Liver (tissue), 9 donors: Measurements from ENCODE around the gene AGBL4. TPM values are rescaled to one million over a fixed set of nuclear protein-coding genes. Genes with fewer than 3 reads are reported as not detected.

ENCODE experiments used
- DNase-seq: peaks from one replicate; pipeline ENCODE4 v3.0.0-alpha.2; 2017; ENCODE audit warnings: low spot score
- H3K27ac ChIP-seq, 2 donors: one replicate each; pipeline ENCODE4 v1.7.0; 2013; ENCODE audit warnings: inconsistent platforms in 2 of 2, low read length in 2 of 2, control low read depth in 1 of 2, low read depth in 1 of 2, mild to moderate bottlenecking in 1 of 2
- H3K27me3 ChIP-seq, 4 donors: one replicate each; pipeline versions ENCODE4 v1.6.1 to v1.7.0; 2013; ENCODE audit warnings: low read length in 3 of 4, inconsistent platforms in 1 of 4, mild to moderate bottlenecking in 1 of 4, moderate library complexity in 1 of 4; ENCODE audit not compliant: control insufficient read depth in 4 of 4, insufficient read depth in 4 of 4
- H3K36me3 ChIP-seq, 4 donors: one replicate each; pipeline versions ENCODE4 v1.6.1 to v1.7.0; 2013; ENCODE audit warnings: low read length in 3 of 4, mild to moderate bottlenecking in 3 of 4, low read depth in 1 of 4, moderate library complexity in 1 of 4; ENCODE audit not compliant: control insufficient read depth in 4 of 4, insufficient read depth in 3 of 4
- H3K4me1 ChIP-seq, 4 donors: one replicate each; pipeline versions ENCODE4 v1.6.1 to v1.7.0; 2013; ENCODE audit warnings: low read length in 3 of 4, mild to moderate bottlenecking in 3 of 4, moderate library complexity in 1 of 4; ENCODE audit not compliant: control insufficient read depth in 4 of 4, insufficient read depth in 4 of 4
- H3K4me3 ChIP-seq, 3 donors: one replicate each; pipeline versions ENCODE4 v1.6.1 to v1.7.0; 2013; ENCODE audit warnings: low read length in 3 of 3, control low read depth in 1 of 3, low read depth in 1 of 3, mild to moderate bottlenecking in 1 of 3
- H3K9ac ChIP-seq, 2 donors: one replicate each; pipeline ENCODE4 v1.7.0; 2013; ENCODE audit warnings: low read length in 2 of 2, mild to moderate bottlenecking in 2 of 2, moderate library complexity in 2 of 2, control low read depth in 1 of 2, low read depth in 1 of 2
- H3K9me3 ChIP-seq, 4 donors: one replicate each; pipeline versions ENCODE4 v1.6.1 to v1.7.0; 2013; ENCODE audit warnings: low read length in 3 of 4; ENCODE audit not compliant: control insufficient read depth in 4 of 4
- EGR1 ChIP-seq, 2 donors: IDR thresholded peaks; 2 replicates each; pipeline ENCODE4 v1.6.1; 2016 to 2018; ENCODE audit warnings: antibody characterized with exemption in 2 of 2, low read depth in 2 of 2
- GABPA ChIP-seq, 2 donors: IDR thresholded peaks in 1 of 2; conservative IDR thresholded peaks in 1 of 2; 2 replicates each; pipeline ENCODE4 v1.6.1; 2016; ENCODE audit warnings: antibody characterized with exemption in 2 of 2, mild to moderate bottlenecking in 1 of 2, moderate library complexity in 1 of 2
- HNF4A ChIP-seq, 2 donors: conservative IDR thresholded peaks; 2 replicates each; pipeline ENCODE4 v1.6.1; 2016; ENCODE audit warnings: antibody characterized with exemption in 2 of 2, mild to moderate bottlenecking in 2 of 2
- HNF4G ChIP-seq: IDR thresholded peaks from 2 replicates; pipeline ENCODE4 v1.6.1; 2016; ENCODE audit warnings: antibody characterized with exemption
- JUND ChIP-seq, 2 donors: IDR thresholded peaks; 2 replicates each; pipeline ENCODE4 v1.6.1; 2016; ENCODE audit warnings: antibody characterized with exemption in 2 of 2
- RAD21 ChIP-seq, 2 donors: IDR thresholded peaks; 2 replicates each; pipeline ENCODE4 v1.6.1; 2016; ENCODE audit warnings: antibody characterized with exemption in 2 of 2, mild to moderate bottlenecking in 2 of 2
- RXRA ChIP-seq, 2 donors: IDR thresholded peaks; 2 replicates each; pipeline ENCODE4 v1.6.1; 2017 to 2018; ENCODE audit warnings: antibody characterized with exemption in 2 of 2, mild to moderate bottlenecking in 1 of 2
- SP1 ChIP-seq: IDR thresholded peaks from 2 replicates; pipeline ENCODE4 v1.6.1; 2018; ENCODE audit warnings: antibody characterized with exemption, mild to moderate bottlenecking
- TAF1 ChIP-seq: conservative IDR thresholded peaks from 2 replicates; pipeline ENCODE4 v1.6.1; 2016; ENCODE audit warnings: antibody characterized with exemption, mild to moderate bottlenecking
- ZBTB33 ChIP-seq: IDR thresholded peaks from 2 replicates; pipeline ENCODE4 v1.6.1; 2016; ENCODE audit warnings: antibody characterized with exemption
- WGBS: extraction: QIAGEN DNeasy Blood & Tissue Kit; methylation state at CpG from one replicate; pipeline ENCODE4 v1.1.7; 2013; 5-methylcytosine and 5-hydroxymethylcytosine counted together
- polyA plus RNA-seq, 2 donors: library from polyadenylated mRNA; stranded (reverse) in 1 of 2; unstranded in 1 of 2; fragments of 200-250 nt in 1 of 2; fragments of >200 nt in 1 of 2; fragmentation: Nextera tagmentation in 1 of 2; extraction: Ambion mirVana in 1 of 2; gene quantifications; one replicate each; pipeline versions ENCODE4 v1.2.1 to v1.2.3, GENCODE V29; 2013 to 2015
- total RNA-seq, 2 donors: library from RNA; depleted of rRNA; stranded (reverse); fragments of >200 nt; gene quantifications; one replicate each; pipeline ENCODE4 v1.2.3, GENCODE V29; 2014
- TF ChIP-seq, protein P1 (sequence below): IDR thresholded peaks from 2 replicates; pipeline ENCODE4 v1.6.1; 2016; ENCODE audit warnings: antibody characterized with exemption, mild to moderate bottlenecking
- TF ChIP-seq, protein P2 (sequence below): fragments of 150-350 bp; IDR thresholded peaks from 2 replicates; pipeline ENCODE4 v1.5.1; 2017; ENCODE audit warnings: improper control_type of control experiment, low read depth, low read length; ENCODE audit not compliant: missing input control
- TF ChIP-seq, protein P3 (sequence below): IDR thresholded peaks from 2 replicates; pipeline ENCODE4 v1.6.1; 2016; ENCODE audit warnings: antibody characterized with exemption
- donor health status: healthy.
- donor health status: healthy.
- donor health status: healthy.
- donor health status: healthy.
- donor health status: healthy.

Gene AGBL4
- total and polyA plus RNA-seq, 4 donors = 0.75 to 0.76 TPM; not detected in 2

- Histone ChIP-seq H3K4me3 (no peak overlapping the region), H3K9me3 (no peaks in the 10 kb centered on the region), H3K4me1 (no peaks in the 10 kb centered on the region), H3K9ac (no peak overlapping the region), H3K27me3 (peaks cover 0 to 8% (median 0%) of the 10 kb centered on the region in 4 donors), H3K36me3 (no peaks in the 10 kb centered on the region), H3K27ac (no peak overlapping the region)
- TF ChIP-seq HNF4A (conservative IDR thresholded peaks at IDR 0.05) = peak in 1 of 2 donors; percentile 12
- TF ChIP-seq, protein P1, sequence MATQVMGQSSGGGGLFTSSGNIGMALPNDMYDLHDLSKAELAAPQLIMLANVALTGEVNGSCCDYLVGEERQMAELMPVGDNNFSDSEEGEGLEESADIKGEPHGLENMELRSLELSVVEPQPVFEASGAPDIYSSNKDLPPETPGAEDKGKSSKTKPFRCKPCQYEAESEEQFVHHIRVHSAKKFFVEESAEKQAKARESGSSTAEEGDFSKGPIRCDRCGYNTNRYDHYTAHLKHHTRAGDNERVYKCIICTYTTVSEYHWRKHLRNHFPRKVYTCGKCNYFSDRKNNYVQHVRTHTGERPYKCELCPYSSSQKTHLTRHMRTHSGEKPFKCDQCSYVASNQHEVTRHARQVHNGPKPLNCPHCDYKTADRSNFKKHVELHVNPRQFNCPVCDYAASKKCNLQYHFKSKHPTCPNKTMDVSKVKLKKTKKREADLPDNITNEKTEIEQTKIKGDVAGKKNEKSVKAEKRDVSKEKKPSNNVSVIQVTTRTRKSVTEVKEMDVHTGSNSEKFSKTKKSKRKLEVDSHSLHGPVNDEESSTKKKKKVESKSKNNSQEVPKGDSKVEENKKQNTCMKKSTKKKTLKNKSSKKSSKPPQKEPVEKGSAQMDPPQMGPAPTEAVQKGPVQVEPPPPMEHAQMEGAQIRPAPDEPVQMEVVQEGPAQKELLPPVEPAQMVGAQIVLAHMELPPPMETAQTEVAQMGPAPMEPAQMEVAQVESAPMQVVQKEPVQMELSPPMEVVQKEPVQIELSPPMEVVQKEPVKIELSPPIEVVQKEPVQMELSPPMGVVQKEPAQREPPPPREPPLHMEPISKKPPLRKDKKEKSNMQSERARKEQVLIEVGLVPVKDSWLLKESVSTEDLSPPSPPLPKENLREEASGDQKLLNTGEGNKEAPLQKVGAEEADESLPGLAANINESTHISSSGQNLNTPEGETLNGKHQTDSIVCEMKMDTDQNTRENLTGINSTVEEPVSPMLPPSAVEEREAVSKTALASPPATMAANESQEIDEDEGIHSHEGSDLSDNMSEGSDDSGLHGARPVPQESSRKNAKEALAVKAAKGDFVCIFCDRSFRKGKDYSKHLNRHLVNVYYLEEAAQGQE = no peak
- TF ChIP-seq, protein P2, sequence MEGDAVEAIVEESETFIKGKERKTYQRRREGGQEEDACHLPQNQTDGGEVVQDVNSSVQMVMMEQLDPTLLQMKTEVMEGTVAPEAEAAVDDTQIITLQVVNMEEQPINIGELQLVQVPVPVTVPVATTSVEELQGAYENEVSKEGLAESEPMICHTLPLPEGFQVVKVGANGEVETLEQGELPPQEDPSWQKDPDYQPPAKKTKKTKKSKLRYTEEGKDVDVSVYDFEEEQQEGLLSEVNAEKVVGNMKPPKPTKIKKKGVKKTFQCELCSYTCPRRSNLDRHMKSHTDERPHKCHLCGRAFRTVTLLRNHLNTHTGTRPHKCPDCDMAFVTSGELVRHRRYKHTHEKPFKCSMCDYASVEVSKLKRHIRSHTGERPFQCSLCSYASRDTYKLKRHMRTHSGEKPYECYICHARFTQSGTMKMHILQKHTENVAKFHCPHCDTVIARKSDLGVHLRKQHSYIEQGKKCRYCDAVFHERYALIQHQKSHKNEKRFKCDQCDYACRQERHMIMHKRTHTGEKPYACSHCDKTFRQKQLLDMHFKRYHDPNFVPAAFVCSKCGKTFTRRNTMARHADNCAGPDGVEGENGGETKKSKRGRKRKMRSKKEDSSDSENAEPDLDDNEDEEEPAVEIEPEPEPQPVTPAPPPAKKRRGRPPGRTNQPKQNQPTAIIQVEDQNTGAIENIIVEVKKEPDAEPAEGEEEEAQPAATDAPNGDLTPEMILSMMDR = no peak
- no peak for DNase-seq
- WGBS = 55% methylated on average over 5 of the region's 5 CpGs
These were observed 1496.7 kb downstream of the AGBL4 start for GRCh38 chr1:48527051-48527450.

DNA sequence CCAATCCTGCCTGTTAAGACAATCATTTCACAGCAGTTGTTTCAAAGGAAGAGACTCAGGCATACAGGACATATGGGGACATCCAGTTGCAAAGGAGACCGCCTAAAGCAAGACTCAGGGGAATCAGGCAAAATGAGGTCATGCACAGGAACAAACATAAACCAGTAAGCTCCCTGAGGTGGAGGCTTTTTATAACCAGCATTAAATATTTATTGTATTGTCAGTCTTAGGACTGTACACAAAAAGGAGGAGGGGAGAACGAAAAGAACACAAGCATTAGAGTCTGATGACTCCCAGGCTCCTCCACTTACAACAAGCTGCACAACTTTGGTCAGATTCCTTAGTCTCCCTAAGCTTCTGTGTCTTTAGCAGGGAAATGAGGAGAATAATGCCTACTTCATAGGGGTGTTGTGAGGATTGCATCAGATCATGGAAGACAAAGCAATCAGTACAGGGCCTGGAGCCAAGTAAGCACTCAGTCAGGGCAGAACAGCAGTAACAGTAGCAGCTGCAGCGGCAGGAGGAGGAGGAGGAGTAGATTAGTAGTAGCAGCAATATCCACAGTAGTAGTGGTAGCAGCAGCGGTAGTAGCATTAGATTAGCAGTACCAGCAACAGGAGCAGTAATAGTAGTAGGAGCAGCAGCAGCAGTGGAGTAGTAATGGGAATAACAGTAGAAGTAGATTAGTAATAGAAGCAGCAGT, 1497.6 kb downstream of the AGBL4 start:
- peaks cover 0 to 8% (median 0%) of the 10 kb centered on the region in 4 donors for H3K27me3 ChIP-seq
- H3K9me3 ChIP-seq = no peaks in the 10 kb centered on the region
- H3K27ac ChIP-seq = no peak overlapping the region
- WGBS = 72% methylated on average over 4 of the region's 4 CpGs
- no peak for DNase-seq
- no peak overlapping the region for H3K4me3 ChIP-seq
- no peak overlapping the region for H3K9ac ChIP-seq
- TF ChIP-seq JUND (IDR thresholded peaks at IDR 0.05) = no peak
- TF ChIP-seq EGR1 (IDR thresholded peaks at IDR 0.05; ENCODE audit: low read depth in 2 of 2) = no peak
- no peak for TF ChIP-seq TAF1
- no peaks in the 10 kb centered on the region for H3K4me1 ChIP-seq
- H3K36me3 ChIP-seq = no peaks in the 10 kb centered on the region

GRCh38 chr1:48524892-48525467, 1498.8 kb downstream of the AGBL4 start:
- Histone ChIP-seq H3K9ac (no peak overlapping the region), H3K9me3 (no peaks in the 10 kb centered on the region), H3K36me3 (no peaks in the 10 kb centered on the region), H3K4me3 (no peak overlapping the region), H3K4me1 (no peaks in the 10 kb centered on the region), H3K27ac (no peak overlapping the region), H3K27me3 (peaks cover 0 to 5% (median 0%) of the 10 kb centered on the region in 4 donors)
- no peak for DNase-seq
- WGBS = 95% methylated on average over 1 of the region's 1 CpG
- TF ChIP-seq RXRA (IDR thresholded peaks at IDR 0.05) (no peak), TAF1 (no peak), SP1 (no peak), EGR1 (IDR thresholded peaks at IDR 0.05; ENCODE audit: low read depth in 2 of 2) (no peak), HNF4G (no peak), ZBTB33 (no peak), GABPA (IDR thresholded peaks at IDR 0.05 in 1 of 2, conservative IDR thresholded peaks at IDR 0.05 in 1 of 2) (no peak), RAD21 (IDR thresholded peaks at IDR 0.05) (no peak), JUND (IDR thresholded peaks at IDR 0.05) (no peak)
- TF ChIP-seq, protein P3, sequence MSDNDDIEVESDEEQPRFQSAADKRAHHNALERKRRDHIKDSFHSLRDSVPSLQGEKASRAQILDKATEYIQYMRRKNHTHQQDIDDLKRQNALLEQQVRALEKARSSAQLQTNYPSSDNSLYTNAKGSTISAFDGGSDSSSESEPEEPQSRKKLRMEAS = no peak
- TF ChIP-seq, protein P1 = no peak
